IMR-90 (cell line): Measurements from ENCODE around the gene BTBD9. TPM values are rescaled to one million over a fixed set of nuclear protein-coding genes. Genes with fewer than 3 reads are reported as not detected.

Experiments used
- ATAC-seq: fragments of 200-7000 bp; cut with Tn5 transposase; 2 replicates; pipeline ENCODE4 v1.9.1; 2020; ENCODE audit warnings: low read depth, mild to moderate bottlenecking, moderate library complexity
- BruUV-seq: library from RNA; stranded (reverse); fragments of 400-500 nt; replicated peaks from 2 replicates; lab custom pipeline; 2021; lab: Mats Ljungman, UMichigan
- CTCF ChIA-PET: fragments of 300-600 bp; formaldehyde crosslinking; extraction: SDS; loops from one replicate; lab custom pipeline; 2021; ENCODE audit warnings: antibody characterized with exemption; lab: Yijun Ruan, JAX
- POLR2A ChIA-PET: fragments of 300-600 bp; sonication (Branson Sonifier 250); formaldehyde crosslinking; loops from one replicate; lab custom pipeline; 2022; ENCODE audit warnings: antibody characterized with exemption; ENCODE audit not compliant: unreplicated experiment; lab: Charles Lee
- DNase-seq: peaks from one replicate; pipeline ENCODE4 v3.0.0; 2013
- H2AFZ ChIP-seq: replicated peaks from 2 replicates; pipeline ENCODE3; 2013; ENCODE audit warnings: low read length, mild to moderate bottlenecking; ENCODE audit not compliant: poor library complexity
- H2AK5ac ChIP-seq: 2 replicates; pipeline ENCODE4 v1.6.1; 2013; ENCODE audit warnings: low read depth, low read length, inconsistent platforms
- H2AK9ac ChIP-seq: replicated peaks from 2 replicates; pipeline ENCODE3; 2013; ENCODE audit warnings: mild to moderate bottlenecking, low read depth, low read length, moderate library complexity; ENCODE audit not compliant: poor library complexity
- H2BK120ac ChIP-seq: 2 replicates; pipeline ENCODE4 v1.6.1; 2013; ENCODE audit warnings: low read depth, low read length, inconsistent platforms
- H2BK15ac ChIP-seq: 3 replicates; pipeline ENCODE4 v1.6.1; 2013; ENCODE audit warnings: low read depth, low read length, inconsistent platforms
- H2BK20ac ChIP-seq: 2 replicates; pipeline ENCODE4 v1.6.1; 2013; ENCODE audit warnings: low read depth, mild to moderate bottlenecking, inconsistent platforms, low read length, moderate library complexity
- H2BK5ac ChIP-seq: 2 replicates; pipeline ENCODE4 v1.6.1; 2013; ENCODE audit warnings: mild to moderate bottlenecking, low read depth, low read length, inconsistent platforms; ENCODE audit not compliant: poor library complexity, severe bottlenecking
- H3K14ac ChIP-seq: replicated peaks from 2 replicates; pipeline ENCODE4 v1.6.1; 2013; ENCODE audit warnings: low read depth, low read length, inconsistent platforms
- H3K18ac ChIP-seq: 2 replicates; pipeline ENCODE4 v1.6.1; 2013; ENCODE audit warnings: low read depth, low read length, control low read depth
- H3K23ac ChIP-seq: 2 replicates; pipeline ENCODE4 v1.6.1; 2013; ENCODE audit warnings: low read depth, low read length, inconsistent platforms
- H3K27ac ChIP-seq: 2 replicates; pipeline ENCODE4 v1.5.1; 2013; ENCODE audit warnings: mild to moderate bottlenecking, control low read depth, low read length; ENCODE audit not compliant: insufficient read depth
- H3K27me3 ChIP-seq: 2 replicates; pipeline ENCODE4 v1.6.1; 2013; ENCODE audit warnings: low read length; ENCODE audit not compliant: control insufficient read depth, insufficient read depth
- H3K36me3 ChIP-seq: 2 replicates; pipeline ENCODE4 v1.6.1; 2013; ENCODE audit warnings: low read length, mixed read lengths; ENCODE audit not compliant: control insufficient read depth, insufficient read depth
- H3K4ac ChIP-seq: 2 replicates; pipeline ENCODE4 v1.6.1; 2013; ENCODE audit warnings: low read depth, low read length, inconsistent platforms
- H3K4me1 ChIP-seq: 2 replicates; pipeline ENCODE4 v1.6.1; 2013; ENCODE audit warnings: low read length, mixed read lengths; ENCODE audit not compliant: control insufficient read depth, insufficient read depth
- H3K4me2 ChIP-seq: 2 replicates; pipeline ENCODE4 v1.6.1; 2013; ENCODE audit warnings: low read depth, mild to moderate bottlenecking, control low read depth, low read length, moderate library complexity
- H3K4me3 ChIP-seq: 2 replicates; pipeline ENCODE4 v1.5.1; 2013; ENCODE audit warnings: low read depth, mild to moderate bottlenecking, control low read depth, low read length, moderate library complexity; ENCODE audit not compliant: insufficient read depth
- H3K56ac ChIP-seq: 2 replicates; pipeline ENCODE4 v1.6.1; 2013; ENCODE audit warnings: low read length, inconsistent platforms; ENCODE audit not compliant: insufficient read depth; ENCODE audit errors: extremely low read depth
- H3K79me1 ChIP-seq, 2 experiments: 2 replicates each; pipeline ENCODE4 v1.6.1; 2013; ENCODE audit warnings: low read length in 2 of 2, inconsistent platforms in 1 of 2, low read depth in 1 of 2
- H3K9ac ChIP-seq: 2 replicates; pipeline ENCODE4 v1.6.1; 2013; ENCODE audit warnings: low read depth, low read length, control low read depth
- H3K9me1 ChIP-seq: 2 replicates; pipeline ENCODE4 v1.6.1; 2013; ENCODE audit warnings: low read length, inconsistent platforms; ENCODE audit not compliant: insufficient read depth
- H3K9me3 ChIP-seq: 2 replicates; pipeline ENCODE4 v1.6.1; 2013; ENCODE audit warnings: low read length; ENCODE audit not compliant: control insufficient read depth, insufficient read depth
- H4K20me1 ChIP-seq: 2 replicates; pipeline ENCODE4 v1.6.1; 2013; ENCODE audit warnings: low read length, inconsistent platforms; ENCODE audit not compliant: insufficient read depth
- H4K5ac ChIP-seq: 2 replicates; pipeline ENCODE4 v1.6.1; 2013; ENCODE audit warnings: mild to moderate bottlenecking, low read depth, low read length, control low read depth
- H4K8ac ChIP-seq, 2 experiments: 2 replicates each; pipeline ENCODE4 v1.6.1; 2013; ENCODE audit warnings: low read depth in 2 of 2, low read length in 2 of 2, control low read depth in 1 of 2, inconsistent platforms in 1 of 2
- H4K91ac ChIP-seq: 2 replicates; pipeline ENCODE4 v1.6.1; 2013; ENCODE audit warnings: low read depth, low read length, inconsistent platforms; ENCODE audit not compliant: insufficient read depth
- CEBPB ChIP-seq: IDR thresholded peaks from 2 replicates; pipeline ENCODE4 v1.6.1; 2012; ENCODE audit warnings: low read depth, low read length, improper control_type of control experiment
- CHD1 ChIP-seq: IDR thresholded peaks from 2 replicates; pipeline ENCODE4 v1.6.1; 2012; ENCODE audit warnings: low read depth, low read length, improper control_type of control experiment
- MAFK ChIP-seq: IDR thresholded peaks from 2 replicates; pipeline ENCODE4 v1.6.1; 2012; ENCODE audit warnings: low read depth, low read length, improper control_type of control experiment
- MAZ ChIP-seq: IDR thresholded peaks from 2 replicates; pipeline ENCODE4 v1.6.1; 2012; ENCODE audit warnings: low read depth, mild to moderate bottlenecking, low read length, improper control_type of control experiment, moderate library complexity, borderline replicate concordance
- RAD21 ChIP-seq: IDR thresholded peaks from 2 replicates; pipeline ENCODE4 v1.6.1; 2012; ENCODE audit warnings: low read length, improper control_type of control experiment
- RCOR1 ChIP-seq: IDR thresholded peaks from 2 replicates; pipeline ENCODE4 v1.6.1; 2012; ENCODE audit warnings: mild to moderate bottlenecking, low read length, improper control_type of control experiment; ENCODE audit not compliant: insufficient replicate concordance
- WGBS, 2 experiments: methylation state at CpG; one replicate each; pipeline versions ENCODE4 v1.1.5 to v1.1.7; 2013; ENCODE audit warnings: missing lambda C conversion rate in 2 of 2; ENCODE audit not compliant: insufficient read length in 1 of 2; ENCODE audit errors: extremely low coverage in 2 of 2; 5-methylcytosine and 5-hydroxymethylcytosine counted together
- dilution Hi-C: fragments of 300-500 bp; cut with HindIII; formaldehyde crosslinking; loops from one replicate; pipeline ENCODE4 v1.14.3; 2018; ENCODE audit warnings: low sequenced_read_pairs; ENCODE audit not compliant: unreplicated experiment
- in situ Hi-C: fragments of 300-500 bp; cut with MboI; formaldehyde crosslinking; loops from 3 replicates; pipeline ENCODE4 v1.14.3; 2019; ENCODE audit warnings: low sequenced_read_pairs, inconsistent platforms, mixed read lengths
- intact Hi-C: fragments of 100-400 bp; cut with micrococcal nuclease; formaldehyde crosslinking; loops from 2 replicates; pipeline ENCODE4 v1.10.0; 2022
- polyA plus RNA-seq, 3 experiments: library from polyadenylated mRNA; depleted of rRNA; stranded (reverse); fragments of >200 nt; gene quantifications; 2 replicates each; pipeline ENCODE4 v1.2.3, GENCODE V29; 2012; ENCODE audit warnings: low replicate concordance in 1 of 3
- total RNA-seq: library from RNA; depleted of rRNA; stranded (reverse); fragments of >200 nt; gene quantifications from 2 replicates; pipeline ENCODE4 v1.2.3, GENCODE V29; 2012
- TF ChIP-seq, protein P1 (sequence below): fragments of 150-350 bp; IDR thresholded peaks from 2 replicates; pipeline ENCODE4 v1.6.1; 2016; ENCODE audit warnings: low read depth, mild to moderate bottlenecking, low read length, moderate library complexity, borderline replicate concordance
- TF ChIP-seq, protein P2 (sequence below): conservative IDR thresholded peaks from 2 replicates; pipeline ENCODE4 v1.5.1; 2012; ENCODE audit warnings: mild to moderate bottlenecking, low read depth, low read length, improper control_type of control experiment

BTBD9 gene
- total and polyA plus RNA-seq, 2 of the 4 experiments (the other 2 are of a cell fraction): 4.1 to 22.0 TPM

GRCh38 chr6:38483526-38483925 is 156.2 kb downstream of the BTBD9 start:
- no peak overlapping the region for H3K23ac ChIP-seq
- in situ Hi-C loops: no loop called here

More at GRCh38 chr6:38483526-38483925, 156.2 kb downstream of the BTBD9 start:
- no peak overlapping the region for H4K8ac ChIP-seq
- no peak overlapping the region for H3K56ac ChIP-seq
- H4K5ac ChIP-seq: no peak overlapping the region
- no peak overlapping the region for H2BK120ac ChIP-seq
- 0 out of 2 replicates have a peak, but pooled peaks cover 2% of the 10 kb centered on the region for H3K4me1 ChIP-seq
- H3K4me2 ChIP-seq: no peak overlapping the region
- no peak overlapping the region for H2BK5ac ChIP-seq
- intact Hi-C loops: no loop called here
- H3K36me3 ChIP-seq: no peaks in the 10 kb centered on the region
- no peak overlapping the region for H2BK20ac ChIP-seq
- H3K4me3 ChIP-seq: no peak overlapping the region
- no peak overlapping the region for H2AK5ac ChIP-seq
- no TSS peak for BruUV-seq
- H3K27me3 ChIP-seq: no peaks in the 10 kb centered on the region
- ChIA-PET CTCF (no interaction called here), POLR2A (no interaction called here)
- no peak overlapping the region for H3K4ac ChIP-seq
- 0 out of 4 replicates have a peak, but pooled peaks cover 0 to 4% of the 10 kb centered on the region in 2 experiments for H3K79me1 ChIP-seq
- no peak overlapping the region for H2AFZ ChIP-seq
- ATAC-seq (no peak), DNase-seq (no peak)
- H4K20me1 ChIP-seq: no peaks in the 10 kb centered on the region
- no peak overlapping the region for H3K9ac ChIP-seq
- TF ChIP-seq, protein P1, sequence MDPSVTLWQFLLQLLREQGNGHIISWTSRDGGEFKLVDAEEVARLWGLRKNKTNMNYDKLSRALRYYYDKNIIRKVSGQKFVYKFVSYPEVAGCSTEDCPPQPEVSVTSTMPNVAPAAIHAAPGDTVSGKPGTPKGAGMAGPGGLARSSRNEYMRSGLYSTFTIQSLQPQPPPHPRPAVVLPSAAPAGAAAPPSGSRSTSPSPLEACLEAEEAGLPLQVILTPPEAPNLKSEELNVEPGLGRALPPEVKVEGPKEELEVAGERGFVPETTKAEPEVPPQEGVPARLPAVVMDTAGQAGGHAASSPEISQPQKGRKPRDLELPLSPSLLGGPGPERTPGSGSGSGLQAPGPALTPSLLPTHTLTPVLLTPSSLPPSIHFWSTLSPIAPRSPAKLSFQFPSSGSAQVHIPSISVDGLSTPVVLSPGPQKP: no peak
- TF ChIP-seq CEBPB: no peak
- TF ChIP-seq MAZ: no peak
- no peak for TF ChIP-seq RCOR1
- TF ChIP-seq RAD21: no peak
- TF ChIP-seq MAFK: no peak
- TF ChIP-seq CHD1: no peak
- TF ChIP-seq, protein P2, sequence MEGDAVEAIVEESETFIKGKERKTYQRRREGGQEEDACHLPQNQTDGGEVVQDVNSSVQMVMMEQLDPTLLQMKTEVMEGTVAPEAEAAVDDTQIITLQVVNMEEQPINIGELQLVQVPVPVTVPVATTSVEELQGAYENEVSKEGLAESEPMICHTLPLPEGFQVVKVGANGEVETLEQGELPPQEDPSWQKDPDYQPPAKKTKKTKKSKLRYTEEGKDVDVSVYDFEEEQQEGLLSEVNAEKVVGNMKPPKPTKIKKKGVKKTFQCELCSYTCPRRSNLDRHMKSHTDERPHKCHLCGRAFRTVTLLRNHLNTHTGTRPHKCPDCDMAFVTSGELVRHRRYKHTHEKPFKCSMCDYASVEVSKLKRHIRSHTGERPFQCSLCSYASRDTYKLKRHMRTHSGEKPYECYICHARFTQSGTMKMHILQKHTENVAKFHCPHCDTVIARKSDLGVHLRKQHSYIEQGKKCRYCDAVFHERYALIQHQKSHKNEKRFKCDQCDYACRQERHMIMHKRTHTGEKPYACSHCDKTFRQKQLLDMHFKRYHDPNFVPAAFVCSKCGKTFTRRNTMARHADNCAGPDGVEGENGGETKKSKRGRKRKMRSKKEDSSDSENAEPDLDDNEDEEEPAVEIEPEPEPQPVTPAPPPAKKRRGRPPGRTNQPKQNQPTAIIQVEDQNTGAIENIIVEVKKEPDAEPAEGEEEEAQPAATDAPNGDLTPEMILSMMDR: no peak
- dilution Hi-C loops: no loop called here
- WGBS, 2 experiments: 57% methylated on average over 2 of the region's 2 CpGs; no CpG with 5 or more reads in 1 of the 2 experiments
- H3K18ac ChIP-seq: no peak overlapping the region
- H2AK9ac ChIP-seq: no peak overlapping the region
- no peak overlapping the region for H4K91ac ChIP-seq
- no peak overlapping the region for H2BK15ac ChIP-seq
- H3K27ac ChIP-seq: no peak overlapping the region
- no peaks in the 10 kb centered on the region for H3K9me3 ChIP-seq
- H3K9me1 ChIP-seq: peaks cover 8% of the 10 kb centered on the region; the same call in 1 of the 2 replicates
- H3K14ac ChIP-seq: no peak overlapping the region
